GM23248 (cell line): ENCODE results near the gene MYOM1. TPM values are rescaled to one million over a fixed set of nuclear protein-coding genes. Genes with fewer than 3 reads are reported as not detected.

ENCODE experiments used
- DNase-seq: peaks from one replicate; pipeline ENCODE4 v3.0.0-alpha.2; 2015
- H2AFZ ChIP-seq: fragments of 200-600 bp; sonication (generic); 2 replicates; pipeline ENCODE4 v1.6.1; 2016; ENCODE audit warnings: antibody characterized with exemption
- H3F3A ChIP-seq: fragments of 200-600 bp; sonication (generic); 2 replicates; pipeline ENCODE4 v1.6.1; 2016; ENCODE audit warnings: mild to moderate bottlenecking, antibody characterized with exemption, mixed run types; ENCODE audit not compliant: insufficient read depth
- H3K27ac ChIP-seq: fragments of 200-600 bp; sonication (generic); 2 replicates; pipeline ENCODE4 v1.5.1; 2016; ENCODE audit warnings: mild to moderate bottlenecking
- H3K27me3 ChIP-seq: fragments of 200-600 bp; sonication (generic); replicated peaks from 2 replicates; pipeline ENCODE4 v1.6.1; 2016; ENCODE audit warnings: mild to moderate bottlenecking; ENCODE audit not compliant: insufficient read depth
- H3K36me3 ChIP-seq: fragments of 200-600 bp; sonication (generic); 2 replicates; pipeline ENCODE4 v1.6.1; 2016; ENCODE audit warnings: low read depth, mild to moderate bottlenecking
- H3K4me1 ChIP-seq: fragments of 200-600 bp; sonication (generic); 2 replicates; pipeline ENCODE4 v1.6.1; 2016; ENCODE audit warnings: mild to moderate bottlenecking; ENCODE audit not compliant: insufficient read depth
- H3K4me2 ChIP-seq: fragments of 200-600 bp; sonication (generic); one replicate; pipeline ENCODE4 v1.6.1; 2016; ENCODE audit warnings: mild to moderate bottlenecking; ENCODE audit not compliant: unreplicated experiment
- H3K4me3 ChIP-seq: fragments of 200-600 bp; sonication (generic); 2 replicates; pipeline ENCODE4 v1.5.1; 2016; ENCODE audit warnings: mild to moderate bottlenecking
- H3K79me2 ChIP-seq: fragments of 200-600 bp; sonication (generic); 2 replicates; pipeline ENCODE4 v1.6.1; 2016; ENCODE audit warnings: mild to moderate bottlenecking; ENCODE audit not compliant: insufficient read depth
- H3K9ac ChIP-seq: fragments of 200-600 bp; sonication (generic); 2 replicates; pipeline ENCODE4 v1.6.1; 2016; ENCODE audit warnings: mild to moderate bottlenecking
- H3K9me2 ChIP-seq: fragments of 200-600 bp; sonication (generic); 2 replicates; pipeline ENCODE4 v1.6.1; 2016; ENCODE audit warnings: mixed run types, mild to moderate bottlenecking, moderate library complexity; ENCODE audit not compliant: insufficient read depth
- H3K9me3 ChIP-seq: fragments of 200-600 bp; sonication (generic); one replicate; pipeline ENCODE4 v1.6.1; 2017; ENCODE audit warnings: low read depth
- H4K20me1 ChIP-seq: fragments of 200-600 bp; sonication (generic); 2 replicates; pipeline ENCODE4 v1.6.0; 2016; ENCODE audit not compliant: insufficient read depth
- EZH2 ChIP-seq: fragments of 200-600 bp; sonication (generic); IDR thresholded peaks from 2 replicates; pipeline ENCODE4 v1.6.1; 2018; ENCODE audit warnings: antibody characterized with exemption, mild to moderate bottlenecking; ENCODE audit not compliant: insufficient read depth, poor library complexity, severe bottlenecking
- EZH2phosphoT487 ChIP-seq: fragments of 200-600 bp; sonication (generic); IDR thresholded peaks from 2 replicates; pipeline ENCODE4 v1.6.1; 2018; ENCODE audit warnings: antibody characterized with exemption, moderate library complexity, mild to moderate bottlenecking, low read depth; ENCODE audit not compliant: insufficient read depth
- WGBS, 2 experiments: methylation state at CpG; one replicate each; pipeline ENCODE4 v1.1.6; 2015 to 2017; ENCODE audit warnings: low lambda C conversion rate in 2 of 2, low coverage in 1 of 2; ENCODE audit errors: missing lambda C conversion rate in 2 of 2; 5-methylcytosine and 5-hydroxymethylcytosine counted together
- in situ Hi-C: fragments of 300-500 bp; cut with MboI; formaldehyde crosslinking; loops from 2 replicates; pipeline ENCODE4 v1.15.0; 2020
- polyA plus RNA-seq: library from polyadenylated mRNA; unstranded; fragments of >200 nt; fragmentation: Nextera tagmentation; extraction: Ambion mirVana; gene quantifications from 2 replicates; pipeline ENCODE4 v1.2.1, GENCODE V29; 2016
- total RNA-seq: library from RNA; depleted of rRNA; stranded (reverse); fragments of >200 nt; shearing (Covaris generic); gene quantifications from 2 replicates; pipeline ENCODE4 v1.2.3, GENCODE V29; 2014

Gene MYOM1
- total and polyA plus RNA-seq, 2 experiments from 2014 or later = 0.64 to 0.65 TPM

DNA sequence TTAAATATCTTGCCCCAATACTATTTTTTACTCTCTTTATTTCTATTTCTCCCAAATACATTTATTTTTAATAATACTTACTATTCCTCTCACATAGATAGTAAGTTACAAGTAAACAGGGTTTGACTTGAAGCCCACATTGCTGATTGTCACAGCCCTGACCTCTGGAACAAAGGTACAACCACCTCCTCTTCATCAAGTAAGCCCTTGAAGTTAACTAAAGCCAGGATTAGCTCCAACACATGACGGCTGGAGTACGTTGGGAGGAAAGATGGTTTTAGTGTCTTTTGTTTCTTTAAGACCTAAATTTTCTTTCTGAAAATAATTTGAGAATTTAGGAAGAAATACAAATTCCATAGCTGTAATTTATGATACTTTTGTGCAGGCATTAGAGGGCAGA lies 949 bp downstream of the MYOM1 start:
- no peak overlapping the region for H3K4me2 ChIP-seq
- in situ Hi-C loops = no loop called here
- no peaks in the 10 kb centered on the region for H3K9me2 ChIP-seq
- H3K9me3 ChIP-seq = no peaks in the 10 kb centered on the region
- no peak for DNase-seq
- H3K79me2 ChIP-seq = no peaks in the 10 kb centered on the region
- no peaks in the 10 kb centered on the region for H3K4me1 ChIP-seq
- H3K9ac ChIP-seq = no peak overlapping the region
- no peaks in the 10 kb centered on the region for H3K27me3 ChIP-seq
- H3F3A ChIP-seq = no peaks in the 10 kb centered on the region
- H3K4me3 ChIP-seq = no peak overlapping the region
- TF ChIP-seq EZH2 = no peak
- TF ChIP-seq EZH2phosphoT487 = no peak
- no peak overlapping the region for H2AFZ ChIP-seq
- H3K27ac ChIP-seq = no peak overlapping the region
- H3K36me3 ChIP-seq = no peaks in the 10 kb centered on the region
- no peaks in the 10 kb centered on the region for H4K20me1 ChIP-seq
- 95 to 96% methylated on average over 2 of the region's 2 CpGs for WGBS, 2 experiments

DNA sequence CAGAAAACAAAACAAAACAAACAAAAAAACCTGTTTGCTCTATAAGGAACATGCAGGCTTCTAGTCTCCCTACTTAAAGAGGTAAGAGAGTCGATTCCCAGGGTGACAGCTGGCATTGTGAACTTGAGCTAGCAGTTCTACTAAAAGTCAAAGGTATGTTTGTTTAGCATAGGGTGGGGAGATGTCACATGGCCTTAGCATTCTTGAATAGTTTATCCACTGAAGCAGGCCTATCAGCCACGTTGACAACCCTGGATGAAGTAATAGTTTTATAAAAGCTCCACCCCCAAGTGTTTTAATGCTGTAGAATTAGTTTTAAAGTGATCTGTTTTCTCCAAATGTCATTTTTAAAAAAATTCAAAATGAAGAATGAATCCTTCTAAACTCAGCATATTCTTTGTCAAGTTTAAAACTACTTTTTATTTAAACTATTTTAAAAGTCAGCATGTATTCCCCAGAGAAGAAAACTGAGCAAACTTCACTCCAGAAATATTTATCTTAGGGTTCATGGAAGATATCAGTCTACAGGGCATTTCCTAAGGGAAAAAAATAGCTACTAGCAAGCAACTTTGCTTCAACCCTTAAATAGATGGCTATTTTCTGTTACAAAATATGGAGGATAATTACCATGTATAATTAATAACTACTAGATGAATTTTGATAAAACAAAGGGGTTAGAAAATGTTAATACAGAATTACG lies 1.7 kb downstream of the MYOM1 start:
- Histone ChIP-seq H3K4me2 (no peak overlapping the region), H3K4me3 (no peak overlapping the region)
- DNase-seq = peak; percentile 15

DNA sequence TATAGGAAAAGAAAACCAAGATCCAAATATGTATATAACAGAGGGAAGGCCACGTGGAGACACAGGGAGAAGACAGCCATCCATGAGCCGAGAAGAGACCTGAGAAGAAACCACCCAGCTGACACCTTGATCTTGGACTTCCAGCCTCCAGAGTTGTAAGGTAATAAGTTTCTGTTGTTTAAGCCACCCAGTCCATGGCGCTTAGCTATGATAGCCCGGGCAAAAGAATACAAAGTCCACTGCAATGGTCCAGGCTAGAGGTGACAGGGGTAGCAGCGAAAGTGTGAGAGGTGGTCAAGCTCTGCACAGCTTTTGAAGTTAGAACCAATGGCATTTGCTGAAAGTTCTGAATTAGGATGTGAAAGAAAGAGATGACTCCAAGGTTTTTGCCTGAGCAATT lies 2.8 kb downstream of the MYOM1 start:
- no peak overlapping the region for H3K4me3 ChIP-seq
- no peak overlapping the region for H2AFZ ChIP-seq
- H3K9me2 ChIP-seq = no peaks in the 10 kb centered on the region
- 71 to 72% methylated on average over 5 of the region's 5 CpGs for WGBS, 2 experiments
- H3K9ac ChIP-seq = no peak overlapping the region
- no peaks in the 10 kb centered on the region for H3K79me2 ChIP-seq
- H3K9me3 ChIP-seq = no peaks in the 10 kb centered on the region
- no peaks in the 10 kb centered on the region for H3K4me1 ChIP-seq
- H3F3A ChIP-seq = no peaks in the 10 kb centered on the region
- in situ Hi-C loops = no loop called here
- H3K4me2 ChIP-seq = no peak overlapping the region
- TF ChIP-seq EZH2 (no peak), EZH2phosphoT487 (no peak)
- H3K27ac ChIP-seq = no peak overlapping the region
- no peaks in the 10 kb centered on the region for H3K27me3 ChIP-seq
- no peak for DNase-seq
- no peaks in the 10 kb centered on the region for H4K20me1 ChIP-seq
- H3K36me3 ChIP-seq = no peaks in the 10 kb centered on the region

More for the DNA sequence above, 1.7 kb downstream of the MYOM1 start:
- no peaks in the 10 kb centered on the region for H3K9me2 ChIP-seq
- no peaks in the 10 kb centered on the region for H3K4me1 ChIP-seq
- H3K79me2 ChIP-seq = no peaks in the 10 kb centered on the region
- no peaks in the 10 kb centered on the region for H3K36me3 ChIP-seq
- H3F3A ChIP-seq = no peaks in the 10 kb centered on the region
- TF ChIP-seq EZH2phosphoT487 (no peak), EZH2 (no peak)
- in situ Hi-C loops = no loop called here
- no peak overlapping the region for H3K27ac ChIP-seq
- H3K27me3 ChIP-seq = no peaks in the 10 kb centered on the region
- H4K20me1 ChIP-seq = no peaks in the 10 kb centered on the region
- 36 to 51% methylated on average over 3 of the region's 3 CpGs for WGBS, 2 experiments
- H3K9ac ChIP-seq = no peak overlapping the region
- H2AFZ ChIP-seq = peak overlapping the region; percentile 63
- H3K9me3 ChIP-seq = no peaks in the 10 kb centered on the region

DNA sequence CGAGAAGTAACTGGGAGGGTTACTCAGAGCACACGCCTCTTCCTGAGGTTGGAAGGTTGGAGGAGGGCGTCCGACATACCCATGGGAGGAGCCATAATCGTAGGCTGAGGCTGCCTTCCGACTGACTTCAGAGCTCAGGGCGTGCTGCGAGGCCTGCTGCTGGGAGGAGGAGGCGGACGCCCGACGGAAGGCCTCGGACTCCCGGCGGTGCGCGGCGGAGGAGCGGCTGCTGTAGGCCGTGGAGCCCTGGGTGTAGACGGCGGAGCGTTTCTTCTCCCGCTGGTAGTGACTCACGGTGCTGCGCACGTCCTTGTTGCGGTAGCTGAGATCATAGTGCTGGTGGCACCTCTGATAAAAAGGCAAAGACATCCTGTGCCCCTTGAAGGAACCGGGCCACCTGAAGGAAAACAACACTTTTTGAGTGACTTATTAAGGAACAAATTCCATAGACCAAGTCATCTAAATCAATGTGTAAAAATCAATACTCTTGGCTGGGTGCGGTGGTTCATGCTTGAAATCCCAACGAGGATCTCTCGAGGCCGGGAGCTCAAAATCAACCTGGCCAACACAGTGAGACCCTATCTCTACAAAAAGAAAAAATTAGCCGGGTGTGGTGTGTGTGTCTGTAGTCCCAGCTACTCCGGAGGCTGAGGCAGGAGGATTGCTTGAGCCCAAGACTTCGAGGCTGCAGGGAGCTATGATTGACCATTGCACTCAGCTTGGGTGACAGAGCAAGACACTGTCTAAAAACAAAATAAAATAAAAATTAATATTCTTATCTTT lies 4.7 kb downstream of the MYOM1 start:
- WGBS, 2 experiments = 93 to 94% methylated on average over 18 to 36 of the region's 36 CpGs

More for the DNA sequence above, 4.7 kb downstream of the MYOM1 start:
- Histone ChIP-seq H2AFZ (no peak overlapping the region), H3F3A (no peaks in the 10 kb centered on the region), H3K4me2 (no peak overlapping the region), H3K4me1 (no peaks in the 10 kb centered on the region), H3K9ac (no peak overlapping the region), H3K9me2 (no peaks in the 10 kb centered on the region), H3K79me2 (no peaks in the 10 kb centered on the region), H4K20me1 (no peaks in the 10 kb centered on the region), H3K27ac (no peak overlapping the region), H3K9me3 (no peaks in the 10 kb centered on the region), H3K36me3 (no peaks in the 10 kb centered on the region), H3K4me3 (no peak overlapping the region), H3K27me3 (no peaks in the 10 kb centered on the region)
- in situ Hi-C loops = no loop called here
- TF ChIP-seq EZH2phosphoT487 (no peak), EZH2 (no peak)
- no peak for DNase-seq
